ENCODE data around the gene TRIM6. TPM values are rescaled to one million over a fixed set of nuclear protein-coding genes. Genes with fewer than 3 reads are reported as not detected.
"Not testable (repeated sequence)": the region's sequence is repeated elsewhere in the genome, so short reads cannot be mapped to it uniquely, and the experiment has no call there.

The TRIM6 gene
- total RNA-seq, 1 donor from 2014 or later: 0.62 TPM

DNA sequence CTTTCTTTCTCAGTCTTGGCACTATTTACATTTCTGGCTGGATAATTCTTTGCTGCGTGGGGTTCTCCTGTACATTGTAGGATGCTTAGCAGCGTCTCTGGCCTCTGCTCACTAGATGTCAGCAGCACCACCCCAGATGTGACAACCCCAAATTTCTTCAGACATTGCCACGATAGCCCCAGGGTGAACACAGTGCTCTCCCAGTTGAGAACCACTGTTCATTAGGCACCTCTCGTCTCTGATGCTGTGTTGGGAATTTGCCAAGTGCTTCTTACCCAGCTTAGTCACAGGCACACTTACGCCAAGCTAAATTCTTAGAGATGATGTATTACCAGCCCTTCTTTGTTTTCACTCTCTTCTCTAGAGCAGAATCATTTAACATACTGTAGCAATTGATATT lies 9.4 kb downstream of the TRIM6 start:
- no peak for DNase-seq

DNA sequence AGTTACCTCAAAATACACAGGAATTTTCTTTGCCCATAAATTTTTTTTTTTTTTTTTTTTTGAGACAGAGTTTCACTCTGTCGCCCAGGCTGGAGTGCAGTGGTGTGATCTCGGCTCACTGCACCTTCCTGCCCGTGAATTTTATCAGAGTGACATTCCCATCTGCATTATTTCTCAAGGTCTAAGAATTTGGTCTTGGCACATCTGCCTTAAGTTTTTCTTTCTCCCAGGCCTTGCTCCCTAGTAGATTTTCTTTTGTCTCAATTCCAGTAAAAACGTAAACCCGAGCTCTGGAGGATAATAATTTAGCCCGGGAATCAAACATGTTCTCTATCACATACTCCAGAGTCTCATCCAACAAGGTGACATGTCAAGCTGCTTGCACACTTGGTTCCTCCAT lies 12.4 kb downstream of the TRIM6 start:
- no peak for DNase-seq

DNA sequence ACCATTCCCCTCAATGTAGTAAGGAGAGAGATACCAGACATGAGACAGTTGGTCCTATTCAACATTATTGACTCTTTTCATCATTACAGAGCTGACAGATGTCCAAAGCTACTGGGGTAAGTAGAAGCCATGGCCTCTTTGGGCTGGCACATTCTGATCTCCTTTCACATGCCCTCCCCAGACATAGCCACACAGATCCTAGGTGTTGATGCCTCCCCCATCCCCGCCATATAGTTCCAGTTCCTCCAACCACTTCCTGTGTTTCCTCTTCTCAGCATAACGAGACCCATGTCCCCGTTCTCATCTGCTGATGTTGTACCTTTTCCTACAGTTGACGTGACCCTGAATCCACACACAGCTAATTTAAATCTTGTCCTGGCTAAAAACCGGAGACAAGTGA lies 14.0 kb downstream of the TRIM6 start:
- DNase-seq: no peak

DNA sequence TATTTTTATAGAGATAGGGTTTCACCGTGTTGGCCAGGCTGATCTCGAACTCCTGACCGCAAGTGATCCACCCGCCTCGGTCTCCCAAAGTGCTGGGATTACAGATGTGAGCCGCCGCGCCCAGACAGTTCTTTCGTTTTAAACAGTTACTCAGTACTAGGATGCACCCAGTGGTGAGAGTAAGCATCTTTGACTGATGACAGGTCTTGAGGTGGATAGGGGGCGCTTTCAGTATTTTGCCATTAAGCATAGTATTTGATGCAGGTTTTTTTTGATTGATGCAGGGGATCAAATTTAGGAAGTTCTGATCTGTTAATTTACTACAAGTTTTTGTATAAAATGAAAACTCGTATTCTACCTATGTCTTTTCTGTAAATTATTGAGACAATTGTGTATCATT lies 15.2 kb downstream of the TRIM6 start:
- DNase-seq: no peak

DNA sequence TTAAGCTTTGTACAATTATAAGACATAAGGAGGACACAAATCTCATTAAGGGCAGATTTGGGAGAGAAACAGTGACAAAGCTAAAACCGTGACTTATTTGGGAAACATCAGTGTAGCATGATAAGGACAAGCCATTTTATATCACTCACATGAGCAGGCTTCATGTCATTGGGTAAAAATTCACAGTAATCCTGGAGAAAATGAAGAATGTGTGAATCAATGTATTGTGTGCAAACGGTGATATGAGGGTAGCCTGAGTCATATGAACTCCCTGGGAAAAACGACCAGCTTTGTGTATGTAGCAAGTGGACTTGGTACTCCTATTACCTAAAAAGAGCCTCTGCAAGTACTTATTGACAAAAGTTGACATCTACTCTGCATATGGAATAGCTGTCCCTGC lies 22.4 kb downstream of the TRIM6 start:
- DNase-seq: no peak

DNA sequence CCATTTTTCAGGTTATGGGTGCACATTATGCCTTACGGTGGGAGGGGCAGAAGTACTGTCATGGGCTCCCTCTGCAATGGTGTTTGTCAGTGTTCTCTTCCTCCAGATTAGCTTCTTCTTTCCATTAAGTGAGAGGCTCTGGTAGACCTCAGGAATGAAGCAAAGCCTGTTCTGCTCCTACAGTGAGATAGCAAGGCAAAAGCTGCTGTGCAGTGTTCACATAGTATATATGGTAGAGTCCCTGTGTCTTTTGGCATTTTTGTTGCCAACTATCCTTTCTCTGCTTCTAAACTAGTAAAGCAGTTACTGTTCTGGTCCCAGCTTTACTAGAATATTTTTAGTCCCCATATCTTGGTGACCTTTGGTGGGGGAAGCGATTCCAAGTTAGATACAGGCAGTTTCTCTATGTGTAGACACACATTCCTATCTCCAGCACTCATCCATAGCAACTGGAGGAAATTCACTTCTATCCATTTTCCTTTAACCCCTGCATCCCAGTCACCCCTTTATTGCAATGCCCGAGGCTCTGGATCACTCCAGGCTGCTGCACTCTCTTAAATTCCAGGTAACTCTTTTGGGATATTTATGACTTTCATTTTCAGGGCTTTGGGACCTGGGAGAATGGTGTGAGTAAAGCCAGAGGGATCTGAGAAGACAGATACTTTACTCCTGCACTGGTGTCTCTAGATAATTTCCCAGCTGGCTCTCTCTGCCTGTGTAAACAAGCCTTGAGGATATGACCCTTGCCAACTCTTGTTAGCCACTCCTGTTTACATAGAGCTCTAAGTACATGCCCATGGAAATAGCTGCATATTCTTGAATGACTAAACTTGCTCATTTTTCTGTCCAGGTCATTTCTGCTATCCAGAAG lies 24.4 kb downstream of the TRIM6 start:
- no peak for DNase-seq

DNA sequence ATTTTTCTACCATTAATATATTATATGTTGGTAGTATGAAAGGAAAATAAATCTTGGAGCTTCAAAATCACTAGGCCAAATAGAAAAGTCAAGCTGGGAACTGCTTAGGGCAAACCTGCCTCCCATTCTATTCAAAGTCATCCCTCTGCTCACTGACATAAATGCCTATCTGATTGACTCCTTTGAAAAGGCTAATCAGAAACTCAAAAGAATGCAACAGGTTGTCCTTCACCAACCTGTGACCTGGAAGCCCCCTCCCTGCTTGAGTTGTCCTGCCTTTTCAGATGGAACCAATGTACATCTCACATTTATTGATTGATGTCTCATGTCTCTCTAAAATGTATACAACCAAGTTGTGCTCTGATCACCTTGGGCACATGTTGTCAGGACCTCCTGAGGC lies 25.1 kb downstream of the TRIM6 start:
- DNase-seq: no peak

DNA sequence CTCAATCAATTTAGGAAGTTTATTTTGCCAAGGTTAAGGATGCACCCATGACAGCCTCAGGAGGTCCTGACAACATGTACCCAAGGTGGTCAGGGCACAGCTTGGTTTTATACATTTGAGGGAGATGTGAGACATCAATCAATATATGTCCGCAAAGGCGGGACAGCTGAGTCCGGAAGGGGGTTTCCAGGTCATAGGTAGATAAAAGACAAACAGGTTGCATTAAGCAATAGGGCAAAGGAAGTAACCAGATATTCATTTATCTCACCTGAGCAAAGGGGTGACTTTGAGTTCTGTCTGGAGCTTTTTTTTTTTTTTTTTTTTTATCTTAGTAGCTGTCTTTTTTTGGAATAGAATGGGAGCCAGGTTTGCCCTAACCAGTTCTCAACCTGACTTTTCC lies 26.4 kb downstream of the TRIM6 start:
- no peak for DNase-seq

DNA sequence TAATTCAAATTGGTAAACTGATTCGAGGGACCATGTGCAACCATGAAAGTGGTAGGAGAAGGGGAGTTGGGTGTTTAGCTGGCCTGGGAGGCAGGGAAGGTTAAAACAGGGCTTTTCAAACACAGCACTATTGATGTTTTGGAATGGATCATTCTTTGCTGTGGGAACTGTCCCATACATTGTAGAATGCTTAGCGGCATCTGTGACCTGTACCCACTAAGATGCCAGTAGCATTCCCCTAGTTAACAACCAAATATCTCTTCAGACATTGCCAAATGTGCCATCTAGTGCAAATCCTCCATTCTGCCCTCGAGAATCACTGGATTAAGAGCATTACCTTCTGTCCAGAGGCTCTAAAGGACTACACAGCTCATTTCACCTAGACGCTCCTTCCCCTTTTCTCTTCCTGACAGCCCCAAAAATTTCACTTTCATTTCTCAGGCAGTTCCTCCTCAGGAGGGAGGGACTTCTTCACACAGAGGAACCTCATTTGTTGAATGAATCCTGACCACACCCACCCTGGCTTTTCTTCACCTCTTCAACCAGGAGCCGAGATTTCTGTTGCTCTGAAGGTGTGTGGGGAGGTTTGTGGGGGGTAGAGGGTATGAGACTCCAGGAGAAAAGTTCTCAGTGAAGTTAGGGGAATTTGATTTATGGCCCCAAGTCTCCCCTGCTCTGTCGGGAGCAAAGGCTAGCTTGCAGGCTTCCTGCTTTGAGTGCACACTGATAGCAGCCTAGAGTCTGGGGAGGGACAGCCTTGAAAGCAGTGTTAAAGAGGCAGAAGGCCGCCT lies 28.2 kb downstream of the TRIM6 start, which contains the start of gene TRIM34:
TRIM34 (plus strand) TSS at position 513 of the 791 bp plus-strand sequence. CDS start 7,331 bp downstream, outside the sequence.
- peak; percentile 9 for DNase-seq

DNA sequence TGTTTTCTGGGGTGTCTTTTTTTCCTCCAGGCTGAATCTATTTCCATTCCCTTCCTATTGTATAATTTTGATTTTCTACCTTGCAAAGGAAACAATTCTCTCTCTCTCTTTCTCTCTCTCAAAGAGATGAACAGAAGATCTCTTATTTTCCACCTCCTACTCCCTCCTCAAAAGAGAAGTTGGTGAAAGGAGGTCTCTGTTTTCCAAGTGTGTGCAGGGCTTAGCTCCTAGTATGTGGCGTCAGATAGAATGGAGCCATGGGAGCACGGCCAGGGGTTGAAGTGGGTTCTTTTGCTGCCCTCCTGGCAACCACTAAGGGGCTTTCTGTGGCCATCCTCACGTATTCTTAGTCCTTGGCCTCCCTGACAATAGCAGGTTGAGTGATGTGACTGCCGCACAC lies 28.8 kb downstream of the TRIM6 start:
- no peak for DNase-seq

DNA sequence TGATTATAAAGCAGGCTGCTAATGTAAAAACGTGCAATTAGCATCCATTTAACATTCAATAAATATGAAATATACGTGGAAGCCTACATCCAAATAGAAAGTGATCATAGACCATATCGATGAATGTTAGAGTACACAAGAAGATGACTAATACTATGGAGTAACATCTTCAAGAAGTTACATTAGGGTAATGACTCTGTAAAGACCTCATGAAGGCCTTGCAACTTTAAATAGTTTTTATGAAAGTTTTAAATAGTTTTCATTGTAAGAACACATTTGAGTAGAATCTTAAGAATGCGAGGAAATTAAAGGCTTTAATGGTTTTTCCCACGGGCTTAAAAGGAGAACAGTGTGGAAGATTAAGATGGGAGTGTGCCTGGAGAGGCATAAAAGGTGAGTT lies 29.8 kb downstream of the TRIM6 start:
- DNase-seq: no peak

DNA sequence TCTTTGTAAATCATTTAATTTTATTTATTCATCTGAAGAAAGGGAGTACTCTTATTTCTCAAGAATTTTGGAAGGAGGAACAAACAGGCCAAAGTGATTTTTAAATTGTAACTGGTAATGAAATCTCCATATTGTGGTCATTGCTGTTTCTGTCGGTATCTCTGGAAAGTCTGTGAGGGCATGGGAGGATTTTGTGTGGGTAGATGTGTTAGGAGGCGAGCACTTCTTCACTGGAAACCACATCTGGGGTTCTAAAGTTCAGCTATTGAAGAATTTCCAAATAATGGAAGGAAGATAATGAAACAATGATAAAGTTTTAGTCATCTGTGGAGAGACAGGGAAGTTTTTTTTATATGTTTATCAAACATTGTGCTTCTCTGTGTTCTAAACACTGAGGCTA lies 35.0 kb downstream of the TRIM6 start:
- no peak for DNase-seq

DNA sequence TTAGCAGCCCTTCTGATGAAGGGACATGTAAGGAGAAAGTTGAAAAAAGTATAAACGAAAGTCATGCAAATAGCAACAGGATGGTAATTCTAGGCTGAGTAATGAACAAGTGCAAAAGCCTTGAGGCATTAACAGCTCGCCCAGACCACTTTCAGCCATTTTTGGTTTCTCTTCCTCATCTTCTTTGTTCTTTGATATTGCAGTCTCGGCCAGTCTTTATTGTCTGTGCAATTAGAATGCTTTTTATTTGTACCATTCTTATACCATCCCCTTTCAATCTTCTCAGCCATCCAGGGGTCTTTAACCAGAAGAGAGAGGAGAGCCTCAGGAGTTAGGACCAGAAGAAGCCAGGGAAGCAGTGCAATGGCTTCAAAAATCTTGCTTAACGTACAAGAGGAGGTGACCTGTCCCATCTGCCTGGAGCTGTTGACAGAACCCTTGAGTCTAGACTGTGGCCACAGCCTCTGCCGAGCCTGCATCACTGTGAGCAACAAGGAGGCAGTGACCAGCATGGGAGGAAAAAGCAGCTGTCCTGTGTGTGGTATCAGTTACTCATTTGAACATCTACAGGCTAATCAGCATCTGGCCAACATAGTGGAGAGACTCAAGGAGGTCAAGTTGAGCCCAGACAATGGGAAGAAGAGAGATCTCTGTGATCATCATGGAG lies 35.7 kb downstream of the TRIM6 start:
- DNase-seq: no peak

DNA sequence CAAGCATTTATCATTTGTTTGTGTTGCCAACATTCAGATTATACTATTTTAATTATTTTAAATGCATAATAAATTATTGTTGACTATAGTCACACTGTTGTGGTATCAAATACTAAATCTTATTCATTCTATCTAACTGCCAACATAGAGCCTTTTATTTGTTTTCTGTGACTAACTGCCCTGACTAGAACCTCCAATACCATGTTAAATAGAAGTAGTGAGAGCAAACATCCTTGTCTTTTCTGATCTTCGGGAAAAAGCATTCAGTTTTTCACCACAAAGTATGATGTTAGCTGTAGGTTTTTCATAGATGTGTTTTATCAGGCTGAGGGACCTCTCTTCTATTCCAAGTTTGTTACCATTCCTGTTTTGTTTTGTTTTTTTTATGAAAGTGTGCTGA lies 43.5 kb downstream of the TRIM6 start:
- DNase-seq: no peak

DNA sequence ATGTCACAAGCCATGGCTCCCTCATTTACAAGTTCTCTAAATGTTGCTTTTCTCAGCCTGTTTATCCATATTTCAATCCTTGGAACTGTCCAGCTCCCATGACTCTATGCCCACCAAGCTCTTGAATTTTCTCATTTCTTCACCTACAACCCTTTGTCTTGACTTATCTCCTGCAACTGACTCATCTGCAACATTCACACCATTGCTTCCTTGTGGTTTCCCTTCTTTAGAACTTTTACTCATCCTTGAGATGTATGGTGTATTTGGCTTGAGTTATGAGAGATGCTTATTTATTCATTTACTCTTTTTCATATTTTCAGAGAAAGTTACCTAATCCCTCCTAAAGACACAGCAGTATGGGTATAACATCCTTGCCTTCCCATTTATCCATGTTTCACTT lies 47.1 kb downstream of the TRIM6 start:
- DNase-seq: no peak

DNA sequence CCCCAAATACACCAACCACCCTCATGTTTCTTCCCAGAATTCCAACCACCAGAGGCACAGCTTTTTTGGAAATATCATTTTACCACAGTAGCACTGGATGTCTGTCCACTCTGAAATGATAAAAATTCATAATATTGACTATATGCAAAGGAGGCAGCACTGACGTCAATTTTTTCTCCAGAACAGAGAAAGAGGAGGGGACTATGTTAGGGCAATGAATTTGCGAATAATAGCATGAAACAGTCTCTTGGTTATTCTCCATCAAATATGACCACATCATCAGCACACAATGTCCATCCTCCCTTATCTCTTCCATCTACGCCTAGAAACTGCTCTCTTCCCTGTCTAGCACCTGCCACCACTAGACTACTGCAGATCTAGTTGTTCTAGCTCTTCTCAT lies 49.7 kb downstream of the TRIM6 start:
- no peak for DNase-seq

DNA sequence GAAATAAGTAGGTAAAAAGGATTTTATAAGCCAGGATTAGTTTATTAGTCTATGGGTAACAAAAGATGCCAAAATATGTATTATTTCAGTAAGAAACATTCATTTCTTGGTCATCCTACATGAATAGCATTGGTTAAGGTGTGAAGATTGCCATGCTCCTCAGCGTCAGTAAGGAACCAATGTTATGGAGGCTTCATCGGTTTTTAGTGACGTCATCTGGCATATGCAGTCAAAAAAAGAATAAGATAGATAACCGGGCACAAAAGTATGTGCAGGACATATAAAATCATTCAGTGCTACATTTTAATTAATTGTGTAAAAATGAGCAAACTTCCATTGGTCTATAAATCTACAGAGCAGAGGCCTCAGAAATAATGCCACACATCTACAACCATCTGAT lies 59.0 kb downstream of the TRIM6 start:
- DNase-seq: no peak

DNA sequence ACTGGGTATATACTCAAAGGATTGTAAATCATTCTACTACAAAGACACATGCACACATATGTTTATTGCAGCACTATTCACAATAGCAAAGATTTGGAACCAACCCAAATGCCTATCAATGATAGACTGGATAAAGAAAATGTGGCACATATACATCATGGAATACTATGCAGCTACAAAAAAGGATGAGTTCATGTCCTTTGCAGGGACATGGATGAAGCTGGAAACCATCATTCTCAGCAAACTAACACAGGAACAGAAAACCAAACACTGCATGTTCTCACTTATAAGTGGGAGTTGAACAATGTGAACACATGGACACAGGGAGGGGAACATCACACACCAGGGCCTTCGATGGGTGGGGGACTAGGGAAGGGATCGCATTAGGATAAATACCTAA lies 60.5 kb downstream of the TRIM6 start:
- not testable (repeated sequence) for DNase-seq

DNA sequence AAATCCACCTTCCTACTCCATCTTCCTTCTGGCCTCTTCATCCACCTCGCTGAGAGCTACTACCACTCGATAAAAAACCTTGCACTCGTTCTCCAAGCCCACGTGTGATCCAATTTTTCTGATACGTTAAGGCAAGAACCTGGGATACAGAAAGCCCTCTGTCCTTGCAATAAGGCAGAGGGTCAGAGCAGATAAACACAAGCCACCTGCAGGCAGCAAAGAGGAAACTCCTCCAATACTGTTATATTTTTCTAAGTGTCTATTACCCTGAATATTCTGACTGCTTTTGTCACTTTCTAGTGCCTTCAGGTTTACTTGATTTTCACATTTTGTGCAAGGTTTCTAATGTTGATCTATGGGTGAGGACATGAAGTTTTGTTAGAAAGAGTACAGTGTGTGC lies 61.9 kb downstream of the TRIM6 start:
- DNase-seq: no peak
